ENCODE results near the gene LRPAP1. TPM values are rescaled to one million over a fixed set of nuclear protein-coding genes. Genes with fewer than 3 reads are reported as not detected.

Gene LRPAP1
- total RNA-seq, 4 donors from 2014 or later: 168 to 320 (median 259) TPM

DNA sequence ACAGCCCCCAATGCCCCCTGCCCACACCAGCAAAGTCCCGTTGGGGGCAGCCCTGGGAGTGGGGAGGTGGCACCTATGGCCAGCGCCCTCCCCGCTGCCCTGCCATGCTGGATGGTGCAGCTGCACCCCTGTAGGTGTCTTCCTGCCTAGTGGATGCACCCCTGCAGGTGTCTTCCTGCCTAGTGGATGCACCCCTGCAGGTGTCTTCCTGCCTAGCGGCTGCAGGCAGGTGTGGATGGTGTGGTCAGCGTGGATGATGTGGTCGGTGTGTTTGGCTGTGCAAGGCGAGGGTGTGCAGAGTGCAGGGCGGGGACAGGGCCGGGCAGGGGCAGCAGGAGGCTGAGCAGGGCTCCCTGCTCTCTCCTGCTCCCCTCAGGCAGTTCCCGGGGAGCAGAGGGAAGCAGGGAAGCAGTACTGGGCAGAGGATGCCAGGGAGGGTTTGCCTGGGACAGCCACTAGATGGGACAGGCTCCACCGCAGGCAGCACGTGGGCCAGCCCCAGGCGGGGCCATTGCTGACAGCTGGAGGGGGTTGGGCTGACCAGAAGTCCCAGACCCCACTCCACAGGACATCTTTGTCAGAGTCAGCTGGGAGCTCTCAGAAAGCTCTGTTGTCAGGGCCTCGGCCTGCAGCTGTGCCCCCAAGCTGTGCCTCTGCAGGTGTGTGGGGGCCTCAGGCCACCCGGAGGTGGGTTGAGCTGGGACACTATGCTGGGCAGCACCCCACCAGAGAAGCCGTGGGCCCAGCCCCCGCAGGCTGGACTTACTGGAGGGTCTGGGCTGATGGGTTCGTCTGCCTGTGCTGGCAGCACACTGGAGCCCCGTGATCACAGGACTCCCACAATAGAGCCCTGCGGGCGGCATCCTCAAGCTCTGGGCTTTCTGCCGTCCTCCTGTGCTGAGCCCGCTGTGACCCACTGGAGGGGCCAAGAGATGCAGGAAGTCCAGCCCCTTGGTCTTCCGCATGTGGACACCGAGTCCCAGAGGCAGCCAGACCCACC, 45.4 kb downstream of the LRPAP1 start:
- Histone ChIP-seq H3K9me3 (no peaks in the 10 kb centered on the region), H3K27ac (no peak overlapping the region), H3K36me3 (no peaks in the 10 kb centered on the region), H3K27me3 (no peaks in the 10 kb centered on the region), H3K4me1 (peaks cover 7 to 16% of the 10 kb centered on the region in 2 donors), H3K4me3 (replicated peaks in 1 of 3) (no peak overlapping the region)
- WGBS, 2 donors: 69 to 75% methylated on average over 9 to 10 of the region's 25 CpGs
- TF ChIP-seq, protein P1, sequence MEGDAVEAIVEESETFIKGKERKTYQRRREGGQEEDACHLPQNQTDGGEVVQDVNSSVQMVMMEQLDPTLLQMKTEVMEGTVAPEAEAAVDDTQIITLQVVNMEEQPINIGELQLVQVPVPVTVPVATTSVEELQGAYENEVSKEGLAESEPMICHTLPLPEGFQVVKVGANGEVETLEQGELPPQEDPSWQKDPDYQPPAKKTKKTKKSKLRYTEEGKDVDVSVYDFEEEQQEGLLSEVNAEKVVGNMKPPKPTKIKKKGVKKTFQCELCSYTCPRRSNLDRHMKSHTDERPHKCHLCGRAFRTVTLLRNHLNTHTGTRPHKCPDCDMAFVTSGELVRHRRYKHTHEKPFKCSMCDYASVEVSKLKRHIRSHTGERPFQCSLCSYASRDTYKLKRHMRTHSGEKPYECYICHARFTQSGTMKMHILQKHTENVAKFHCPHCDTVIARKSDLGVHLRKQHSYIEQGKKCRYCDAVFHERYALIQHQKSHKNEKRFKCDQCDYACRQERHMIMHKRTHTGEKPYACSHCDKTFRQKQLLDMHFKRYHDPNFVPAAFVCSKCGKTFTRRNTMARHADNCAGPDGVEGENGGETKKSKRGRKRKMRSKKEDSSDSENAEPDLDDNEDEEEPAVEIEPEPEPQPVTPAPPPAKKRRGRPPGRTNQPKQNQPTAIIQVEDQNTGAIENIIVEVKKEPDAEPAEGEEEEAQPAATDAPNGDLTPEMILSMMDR (IDR thresholded peaks at IDR 0.05): no peak
- no peak for TF ChIP-seq POLR2A (IDR thresholded peaks at IDR 0.05)
- DNase-seq: no peak
- intact Hi-C loops (cut with DNase I): no loop called here

DNA sequence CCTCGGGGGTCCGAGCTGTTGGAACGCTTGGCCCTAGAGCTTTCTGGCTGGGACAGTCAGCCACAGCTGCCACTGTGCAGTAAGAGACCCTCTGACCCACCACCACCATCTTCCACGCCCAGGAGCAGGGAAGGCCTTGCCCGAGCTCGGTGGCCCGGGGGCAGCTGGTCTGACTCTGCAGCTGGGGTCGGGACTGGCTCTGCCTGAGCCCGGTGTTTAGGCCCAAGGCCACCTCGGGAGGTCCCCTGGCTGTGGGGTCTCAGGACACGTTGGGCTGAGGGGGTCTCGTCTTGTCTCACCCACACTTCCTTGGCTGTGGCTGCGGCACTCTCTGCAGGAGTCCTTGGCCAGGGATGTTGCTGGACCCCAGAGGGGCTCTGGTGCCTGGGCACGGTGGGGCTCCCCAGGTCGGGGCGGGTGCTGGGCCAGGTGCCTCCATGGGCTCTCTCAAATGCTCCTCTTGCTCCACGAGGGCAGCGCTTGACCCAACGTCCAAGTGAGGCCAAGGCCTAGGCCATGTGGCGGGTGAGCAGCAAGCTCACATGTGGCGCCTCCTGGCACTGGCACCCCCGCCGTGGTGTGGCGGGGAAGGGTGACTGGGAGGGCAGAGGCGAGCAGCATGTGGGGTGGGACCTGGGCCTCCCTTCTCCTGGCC, 46.2 kb downstream of the LRPAP1 start:
- H3K4me1 ChIP-seq: peaks cover 7 to 16% of the 10 kb centered on the region in 2 donors
- intact Hi-C loops (cut with DNase I): no loop called here
- no peak overlapping the region for H3K4me3 ChIP-seq (replicated peaks in 1 of 3)
- H3K27ac ChIP-seq: no peak overlapping the region
- H3K36me3 ChIP-seq: no peaks in the 10 kb centered on the region
- no peaks in the 10 kb centered on the region for H3K27me3 ChIP-seq
- 85 to 91% methylated on average over 8 to 12 of the region's 25 CpGs for WGBS, 2 donors
- DNase-seq: no peak
- TF ChIP-seq, protein P1 (IDR thresholded peaks at IDR 0.05): no peak
- no peak for TF ChIP-seq POLR2A (IDR thresholded peaks at IDR 0.05)
- no peaks in the 10 kb centered on the region for H3K9me3 ChIP-seq

DNA sequence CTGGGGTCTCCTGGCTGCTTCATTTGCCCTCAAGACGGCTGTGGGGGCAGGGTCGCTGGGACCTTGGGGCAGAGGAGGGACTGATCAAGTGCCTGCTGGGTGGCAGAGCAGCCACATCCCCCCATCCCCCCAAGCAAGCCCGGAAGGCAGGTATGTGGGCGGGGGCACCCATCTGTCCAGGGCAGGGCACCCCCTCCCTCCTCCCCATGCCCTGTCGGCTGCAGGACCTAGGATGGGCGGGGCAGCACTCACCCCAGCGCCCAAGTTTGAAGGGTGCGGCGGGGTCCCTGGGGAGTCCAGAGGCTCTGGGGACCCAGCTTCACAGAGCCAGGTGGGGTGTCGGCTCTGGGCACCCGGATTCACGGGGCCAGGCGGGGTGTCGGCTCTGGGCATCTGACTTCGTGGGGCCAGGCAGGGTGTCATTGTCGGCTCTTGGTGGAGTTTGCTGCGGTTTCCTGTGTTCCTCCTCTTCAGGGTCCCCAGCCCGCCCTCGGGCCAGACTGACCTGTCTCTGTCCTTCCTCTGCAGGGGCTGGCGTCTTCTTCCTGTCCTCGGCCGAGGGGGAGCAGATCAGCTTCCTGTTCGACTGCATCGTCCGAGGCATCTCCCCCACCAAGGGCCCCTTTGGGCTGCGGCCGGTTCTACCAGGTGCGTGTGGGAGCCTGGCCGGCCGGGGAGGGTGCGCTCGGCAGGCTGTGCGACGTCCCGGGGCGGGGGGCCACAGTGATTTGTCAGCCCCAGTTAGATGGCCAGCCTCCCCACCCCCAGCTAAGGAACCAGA, 47.0 kb downstream of the LRPAP1 start:
- H3K36me3 ChIP-seq: no peaks in the 10 kb centered on the region
- 0 to 38% methylated on average over 6 to 13 of the region's 36 CpGs for WGBS, 2 donors
- H3K4me3 ChIP-seq (replicated peaks in 1 of 3): no peak overlapping the region
- no peak for DNase-seq
- no peaks in the 10 kb centered on the region for H3K9me3 ChIP-seq
- no peak for TF ChIP-seq POLR2A (IDR thresholded peaks at IDR 0.05)
- TF ChIP-seq, protein P1 (IDR thresholded peaks at IDR 0.05): no peak
- no peak overlapping the region for H3K27ac ChIP-seq
- intact Hi-C loops (cut with DNase I): no loop called here
- H3K4me1 ChIP-seq: peaks cover 7 to 16% of the 10 kb centered on the region in 2 donors
- no peaks in the 10 kb centered on the region for H3K27me3 ChIP-seq

DNA sequence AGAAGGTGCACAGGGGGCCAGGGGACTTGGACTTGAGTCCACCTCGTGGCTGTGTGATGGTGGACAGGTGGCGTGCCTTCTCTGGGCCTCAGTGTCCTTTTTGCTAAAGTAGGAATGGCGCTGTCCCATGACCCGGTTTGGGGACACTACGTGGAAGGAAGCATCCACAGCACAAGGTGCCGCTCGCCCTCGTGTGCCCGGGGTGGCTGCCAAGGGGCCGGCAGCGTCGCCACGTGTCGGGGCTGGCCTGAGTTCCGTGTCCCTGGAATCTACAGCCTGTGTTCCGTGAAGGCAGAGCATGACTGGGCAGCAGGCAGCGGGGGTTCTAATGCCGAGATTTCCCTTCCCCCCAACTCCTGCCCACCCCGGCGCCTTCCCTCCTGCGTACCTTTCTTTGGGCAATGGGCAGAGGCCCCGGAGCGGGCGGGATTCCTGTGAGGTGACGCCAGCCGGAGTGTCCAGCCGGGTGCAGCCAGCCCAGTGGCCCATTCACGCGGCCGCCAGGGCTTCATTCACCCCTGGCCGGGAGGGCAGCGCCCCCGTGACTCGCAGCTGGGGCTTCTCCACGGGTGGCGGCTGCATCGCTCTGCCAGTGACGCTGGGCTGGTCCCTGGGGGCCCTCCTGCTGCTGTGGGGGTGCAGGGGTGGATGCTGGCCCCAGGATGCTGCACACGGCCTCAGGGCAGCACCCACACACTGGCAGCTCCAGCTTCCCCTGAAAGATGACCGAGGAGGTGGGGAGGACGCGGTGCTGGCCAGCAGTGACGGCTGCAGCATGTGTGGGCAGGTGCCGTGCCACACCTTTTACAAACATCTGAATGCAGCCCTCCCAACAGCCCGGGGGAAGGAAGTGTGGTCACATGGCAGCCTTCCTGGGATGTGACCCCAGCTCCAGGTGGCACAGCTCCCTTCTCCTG, 47.9 kb downstream of the LRPAP1 start:
- Histone ChIP-seq H3K36me3 (no peaks in the 10 kb centered on the region), H3K27me3 (no peaks in the 10 kb centered on the region), H3K4me1 (peaks cover 7 to 16% of the 10 kb centered on the region in 2 donors), H3K4me3 (replicated peaks in 1 of 3) (no peak overlapping the region), H3K9me3 (no peaks in the 10 kb centered on the region), H3K27ac (no peak overlapping the region)
- WGBS, 2 donors: 50 to 69% methylated on average over 17 to 33 of the region's 45 CpGs
- TF ChIP-seq POLR2A (IDR thresholded peaks at IDR 0.05): no peak
- TF ChIP-seq, protein P1 (IDR thresholded peaks at IDR 0.05): no peak
- intact Hi-C loops (cut with DNase I): no loop called here
- DNase-seq: peak; percentile 46 to 77
